ENCODE data around the gene ABCC5.
"Not testable (repeated sequence)": the region's sequence is repeated elsewhere in the genome, so short reads cannot be mapped to it uniquely, and the experiment has no call there.

Gene ABCC5

DNA sequence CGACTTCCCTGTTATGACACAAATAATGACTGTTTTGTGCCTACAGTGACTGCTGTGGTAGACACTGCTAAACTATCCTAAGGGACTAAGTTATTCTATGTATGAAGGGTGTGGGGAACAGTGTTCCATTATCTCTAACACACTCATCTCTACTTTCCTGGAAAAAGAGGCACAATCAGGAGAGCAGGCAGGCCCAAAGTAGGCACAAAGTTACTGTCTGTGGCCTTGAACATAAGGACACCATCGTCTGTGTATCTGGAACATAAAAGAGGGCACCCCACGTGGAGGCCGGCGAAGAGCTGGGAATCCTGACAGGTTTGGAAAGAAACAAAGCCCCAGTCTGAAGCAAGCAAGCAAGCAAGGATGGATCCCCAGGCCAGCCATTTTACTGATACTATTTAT is 1.5 kb downstream of the ABCC5 start:
- no peak for DNase-seq (ENCODE audit: low spot score)

DNA sequence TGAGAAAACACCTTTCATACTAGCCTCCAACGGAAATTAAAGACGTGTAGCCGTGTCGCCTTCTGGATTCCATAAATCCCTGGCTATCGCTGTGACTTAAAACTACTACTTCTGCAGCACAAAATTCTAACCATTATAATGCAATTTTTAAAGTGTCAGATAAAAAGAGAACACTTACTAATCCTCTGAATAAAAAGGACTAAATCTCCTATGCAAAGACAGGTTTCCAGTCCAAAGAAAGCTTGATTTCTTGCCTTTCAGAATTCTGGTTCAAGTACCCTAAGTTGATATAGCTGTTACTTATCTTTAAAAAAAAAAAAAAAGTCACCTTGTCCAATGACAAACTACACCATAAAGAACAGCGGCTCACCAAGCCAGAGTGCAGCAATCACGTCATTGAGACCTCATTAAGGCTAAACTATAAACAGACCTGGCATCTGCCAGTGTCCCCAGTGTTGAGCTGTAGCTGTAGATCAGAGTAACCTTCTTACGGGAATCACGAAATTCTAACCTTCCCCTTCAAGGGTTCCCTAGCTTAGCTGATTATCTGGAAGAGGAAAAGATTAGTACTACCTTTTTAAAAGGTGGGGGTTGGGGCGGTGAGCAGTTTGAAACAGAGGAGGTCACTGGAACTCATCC is 2.2 kb downstream of the ABCC5 start:
- no peak for DNase-seq (ENCODE audit: low spot score)

DNA sequence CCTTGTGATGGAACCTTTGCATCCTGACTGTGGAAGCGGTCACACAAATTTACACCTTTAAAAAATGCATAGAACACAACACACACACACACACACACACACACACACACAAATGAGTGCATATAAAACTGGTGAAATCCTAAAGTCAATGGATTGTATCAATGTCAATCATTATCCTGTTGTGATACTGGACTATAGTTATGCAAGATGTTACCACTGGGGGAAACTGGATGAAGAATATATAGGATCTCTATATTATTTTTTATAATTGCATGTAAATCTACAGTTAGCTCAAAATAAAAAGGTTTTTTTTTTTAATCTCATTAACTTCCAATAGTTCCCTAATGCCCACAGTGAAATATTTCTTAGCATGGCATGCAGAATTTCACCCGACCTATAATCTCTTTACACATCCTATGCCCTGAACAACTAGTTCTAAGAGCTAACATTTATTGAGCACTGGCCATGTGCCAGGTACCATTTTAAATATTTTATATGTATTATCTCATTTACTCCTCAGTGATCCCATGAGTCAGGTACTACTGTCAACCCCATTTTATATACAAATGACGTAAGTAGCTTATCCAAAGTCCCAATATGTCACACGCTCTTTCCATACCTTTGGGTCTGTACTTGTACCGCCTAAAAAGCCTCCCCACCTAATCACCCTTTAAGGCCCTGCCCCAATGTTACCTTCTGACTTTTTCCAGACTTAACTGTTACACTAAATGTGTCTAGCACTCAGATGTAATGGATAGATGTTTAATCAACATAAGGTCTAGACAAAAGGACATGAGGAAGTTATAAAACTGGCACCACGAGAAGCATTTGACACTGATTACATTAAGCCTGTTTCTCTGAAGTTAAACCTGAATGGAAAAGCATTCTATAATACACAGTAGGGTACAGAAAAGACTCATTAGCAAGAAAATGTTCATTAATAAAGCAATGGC is 5.5 kb downstream of the ABCC5 start:
- no peak for DNase-seq (ENCODE audit: low spot score)

DNA sequence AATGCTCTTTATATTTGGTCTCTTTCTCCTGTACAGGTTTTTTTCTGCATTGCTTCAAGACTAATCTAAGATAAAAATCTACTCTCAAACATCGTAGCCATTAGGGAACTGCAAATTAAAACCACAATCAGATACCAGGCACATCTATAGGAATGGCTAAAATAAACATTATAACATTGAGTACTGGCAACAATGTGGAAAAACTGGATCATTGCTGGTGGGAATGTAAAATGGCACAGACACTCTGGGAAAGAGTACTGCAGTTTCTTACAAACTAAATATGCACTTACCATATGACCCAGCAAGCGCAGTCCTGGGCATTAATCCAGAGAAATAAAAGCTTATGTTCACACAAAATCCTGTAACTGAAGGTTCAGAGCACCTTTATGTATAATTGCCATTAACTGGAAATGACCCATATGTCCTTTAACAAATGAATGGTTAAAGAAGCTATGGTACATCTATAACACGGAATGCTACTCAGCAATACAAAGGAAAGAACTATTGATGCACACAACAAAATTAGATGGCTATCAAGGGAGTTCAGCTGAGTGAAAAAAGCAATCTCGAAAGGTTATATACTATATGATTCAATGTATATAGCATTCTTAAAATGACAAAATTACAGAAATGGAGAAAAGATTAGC is 6.3 kb downstream of the ABCC5 start:
- DNase-seq (ENCODE audit: low spot score): no peak

DNA sequence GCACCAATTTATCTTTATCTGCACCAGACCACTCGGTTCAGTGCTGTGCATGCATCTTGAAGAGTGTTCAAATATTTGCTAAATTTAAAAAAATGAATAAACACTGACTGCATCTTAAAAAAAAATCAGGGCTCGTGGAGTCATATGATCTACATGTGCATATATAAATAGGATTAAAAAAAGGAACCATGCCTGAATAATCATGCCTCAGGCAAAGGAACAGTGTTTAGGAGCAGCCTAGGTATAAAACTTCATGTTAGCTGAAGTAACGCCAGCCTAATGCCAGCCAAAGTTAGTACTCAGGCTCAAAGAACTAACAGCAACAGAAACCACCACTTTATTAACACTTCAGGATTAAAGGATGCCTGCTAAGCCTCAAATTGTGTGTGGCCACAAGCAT is 9.5 kb downstream of the ABCC5 start:
- DNase-seq (ENCODE audit: low spot score): no peak

DNA sequence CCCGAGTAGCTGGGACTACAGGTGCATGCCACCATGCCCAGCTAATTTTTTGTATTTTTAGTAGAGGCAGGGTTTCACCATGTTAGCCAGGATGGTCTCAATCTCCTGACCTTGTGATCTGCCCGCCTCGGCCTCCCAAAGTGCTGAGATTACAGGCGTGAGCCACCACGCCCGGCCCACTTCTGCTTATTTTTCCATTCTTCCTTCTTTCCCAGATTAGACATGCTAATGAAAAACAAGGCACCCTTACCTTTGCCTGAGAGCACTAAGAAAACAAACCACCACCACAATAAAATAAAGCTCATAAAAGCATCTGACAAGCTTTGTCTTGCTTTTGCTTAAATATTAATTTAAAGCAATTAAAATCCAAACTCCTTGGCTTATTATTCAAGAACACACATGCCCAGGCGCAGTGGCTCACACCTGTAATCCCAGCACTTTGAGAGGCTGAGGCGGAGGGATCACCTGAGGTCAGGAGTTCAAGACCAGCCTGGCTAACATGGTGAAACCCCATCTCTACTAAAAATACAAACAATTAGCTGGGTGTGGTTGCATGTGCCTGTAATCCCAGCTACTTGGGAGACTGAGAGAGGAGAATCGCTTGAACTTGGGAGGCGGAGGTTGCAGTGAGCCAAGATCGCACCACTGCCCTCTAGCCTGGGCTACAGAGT is 10.4 kb downstream of the ABCC5 start:
- not testable (repeated sequence) for DNase-seq (ENCODE audit: low spot score)

DNA sequence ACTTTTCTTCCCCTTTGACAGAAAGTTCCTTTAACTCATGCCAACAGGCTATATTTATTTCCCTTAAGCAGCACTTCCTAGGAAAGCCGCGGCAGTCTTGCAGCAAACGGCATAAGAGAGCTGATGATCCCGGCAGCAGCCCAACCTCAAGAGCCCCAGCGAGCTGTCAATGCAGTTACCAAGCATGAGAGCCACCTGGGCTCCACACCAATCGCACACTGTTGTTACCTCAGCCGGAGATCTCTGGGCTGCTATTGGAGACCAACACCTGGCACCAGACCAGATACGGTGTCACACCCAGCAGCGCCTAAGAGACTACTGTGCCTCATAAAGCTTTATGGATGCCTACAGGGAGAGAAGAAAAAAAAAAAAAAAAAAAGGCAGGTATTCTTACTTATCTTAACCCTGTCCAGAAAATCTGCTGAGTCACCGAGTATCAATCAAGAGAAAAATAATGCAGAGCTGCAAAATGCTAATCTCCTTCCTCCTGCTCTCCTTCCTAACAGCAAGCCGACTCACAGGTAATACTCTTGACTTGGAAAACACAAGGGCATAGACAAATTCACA is 11.7 kb downstream of the ABCC5 start:
- DNase-seq (ENCODE audit: low spot score): peak; percentile 23

DNA sequence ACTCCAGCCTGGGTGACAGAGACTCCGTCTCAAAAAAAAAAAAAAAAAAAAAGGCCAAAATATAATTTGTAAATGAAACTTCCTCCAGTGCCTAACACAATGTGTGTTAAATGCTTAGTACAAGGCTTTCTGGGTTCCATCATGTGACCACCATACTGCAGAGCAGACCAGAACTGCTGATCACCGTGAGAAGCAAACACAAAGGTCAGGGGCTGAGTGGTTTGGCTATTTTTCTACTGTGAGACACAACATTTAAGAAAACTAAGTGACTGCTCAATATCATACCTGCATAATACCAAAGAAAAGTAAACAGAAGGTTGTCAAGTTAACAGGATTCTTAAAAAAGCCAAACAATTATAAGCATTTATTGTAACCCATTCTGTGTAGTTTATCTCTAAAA is 13.2 kb downstream of the ABCC5 start:
- DNase-seq (ENCODE audit: low spot score): no peak

DNA sequence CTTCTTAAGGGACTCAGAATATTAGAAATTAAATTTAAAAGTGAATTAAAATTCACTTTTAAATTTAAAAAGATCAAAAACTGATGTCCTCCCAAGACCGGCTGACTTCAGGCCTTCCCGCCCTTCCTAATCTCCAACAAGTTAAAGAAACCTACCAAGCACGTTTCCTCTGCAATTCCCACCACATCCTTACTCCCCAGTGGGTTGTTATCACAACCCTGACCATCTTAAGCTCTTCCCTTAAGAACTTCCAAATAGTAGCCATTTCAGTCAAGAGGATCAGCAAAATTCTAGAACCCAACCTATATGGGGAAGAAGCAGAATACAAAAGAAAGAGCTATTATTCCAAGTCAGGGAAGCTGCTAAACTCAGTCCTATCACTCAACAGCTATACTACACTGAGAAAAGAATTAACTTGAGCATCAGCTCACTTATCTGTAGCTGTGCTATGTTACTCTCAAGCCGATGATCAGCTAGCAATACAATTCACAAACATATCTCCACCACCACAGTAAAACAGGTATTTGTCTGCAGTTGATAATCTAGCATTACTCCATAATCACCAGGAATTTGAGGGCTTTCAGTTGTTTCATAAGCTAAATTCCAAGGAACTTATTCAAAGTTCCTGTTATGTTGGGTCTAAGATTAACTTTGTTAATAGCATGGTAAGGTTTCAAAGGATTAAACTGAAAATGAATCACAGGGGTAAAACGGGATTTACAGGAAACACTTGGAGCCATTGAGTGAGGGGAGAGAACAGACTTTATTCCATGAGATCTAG is 14.3 kb downstream of the ABCC5 start:
- DNase-seq (ENCODE audit: low spot score): no peak

DNA sequence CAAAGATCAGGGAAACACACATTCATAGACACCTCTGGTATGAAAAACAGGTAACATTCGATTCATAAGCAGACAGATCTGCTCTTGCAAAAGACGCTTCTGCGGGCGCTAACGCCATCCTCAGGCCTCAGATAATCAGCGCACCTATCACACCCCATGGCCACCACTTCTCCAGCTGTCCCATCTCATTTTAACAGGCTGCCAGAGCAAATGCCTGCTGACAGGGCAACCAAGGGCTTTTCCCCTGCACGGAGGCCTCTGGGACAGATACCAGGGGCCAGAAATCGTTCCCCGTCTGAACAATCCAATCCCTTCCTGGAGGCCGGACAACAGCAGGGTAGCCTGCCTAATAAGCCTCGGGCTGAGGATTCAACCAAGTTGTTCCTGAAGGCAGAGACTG is 15.2 kb downstream of the ABCC5 start:
- no peak for DNase-seq (ENCODE audit: low spot score)

DNA sequence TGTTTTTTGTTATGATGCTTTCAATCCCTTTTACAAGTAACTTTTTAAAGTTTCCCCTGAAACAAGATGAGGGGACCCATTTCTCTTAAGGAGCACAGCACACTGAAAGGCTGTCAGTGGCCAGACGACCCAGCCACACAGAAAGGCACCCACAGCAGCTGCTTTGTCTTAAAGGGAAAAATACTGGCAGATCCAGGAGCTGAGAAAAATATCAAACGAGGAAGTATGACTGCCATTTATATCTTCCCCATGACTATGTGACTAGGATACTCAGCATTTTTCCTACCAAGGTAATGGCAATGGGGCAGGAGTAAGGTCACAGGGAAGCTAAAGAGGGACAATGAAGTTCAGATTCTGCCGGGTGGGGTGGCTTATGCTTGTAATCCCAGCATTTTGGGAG is 15.9 kb downstream of the ABCC5 start:
- no peak for DNase-seq (ENCODE audit: low spot score)

DNA sequence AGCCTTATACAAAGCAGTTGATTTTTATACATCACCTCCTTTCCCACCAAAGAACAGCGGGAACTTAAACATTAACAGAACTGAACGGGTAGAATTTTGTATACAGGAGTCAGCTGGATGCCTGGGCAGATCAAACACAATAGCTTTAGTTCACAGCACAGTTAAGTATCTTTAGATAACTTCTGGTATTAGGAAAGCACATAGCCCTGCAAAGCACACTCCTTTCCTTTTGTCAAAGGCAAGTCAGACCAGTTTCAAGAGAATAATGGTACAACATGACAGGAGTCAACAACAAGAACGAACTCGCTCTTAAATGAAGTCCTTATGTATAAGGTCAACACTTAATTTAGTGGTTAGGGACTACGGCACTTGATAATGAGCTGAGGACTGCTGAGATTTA is 26.3 kb downstream of the ABCC5 start:
- no peak for DNase-seq (ENCODE audit: low spot score)

DNA sequence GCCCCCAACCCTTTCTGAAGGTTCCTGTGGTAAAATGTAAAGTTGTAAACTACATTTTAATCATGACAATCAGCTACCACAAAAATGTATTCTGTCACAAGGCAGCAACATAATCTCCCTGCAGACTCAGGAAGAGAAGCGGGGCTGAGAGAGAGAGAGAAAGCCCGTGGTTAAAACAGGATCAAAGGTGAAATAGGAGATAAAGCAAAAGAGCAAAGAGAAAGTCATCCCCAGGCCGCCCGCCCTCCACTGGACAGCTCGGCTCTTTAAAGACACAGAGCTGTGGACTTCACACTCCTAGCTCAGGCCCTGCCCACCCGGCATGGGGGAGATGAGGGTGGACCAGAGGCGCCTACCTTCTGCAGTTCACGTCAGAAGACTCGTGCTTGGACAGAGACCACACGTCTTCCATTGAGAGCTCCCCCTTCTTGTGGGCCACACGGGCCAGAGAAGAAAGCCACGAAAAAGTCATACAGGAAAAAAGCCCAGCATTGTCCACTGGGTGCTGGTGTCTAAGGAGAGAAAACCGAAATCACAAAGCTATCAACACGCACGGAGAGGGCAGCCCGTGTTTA is 29.4 kb downstream of the ABCC5 start:
- peak; percentile 36 for DNase-seq (ENCODE audit: low spot score)

DNA sequence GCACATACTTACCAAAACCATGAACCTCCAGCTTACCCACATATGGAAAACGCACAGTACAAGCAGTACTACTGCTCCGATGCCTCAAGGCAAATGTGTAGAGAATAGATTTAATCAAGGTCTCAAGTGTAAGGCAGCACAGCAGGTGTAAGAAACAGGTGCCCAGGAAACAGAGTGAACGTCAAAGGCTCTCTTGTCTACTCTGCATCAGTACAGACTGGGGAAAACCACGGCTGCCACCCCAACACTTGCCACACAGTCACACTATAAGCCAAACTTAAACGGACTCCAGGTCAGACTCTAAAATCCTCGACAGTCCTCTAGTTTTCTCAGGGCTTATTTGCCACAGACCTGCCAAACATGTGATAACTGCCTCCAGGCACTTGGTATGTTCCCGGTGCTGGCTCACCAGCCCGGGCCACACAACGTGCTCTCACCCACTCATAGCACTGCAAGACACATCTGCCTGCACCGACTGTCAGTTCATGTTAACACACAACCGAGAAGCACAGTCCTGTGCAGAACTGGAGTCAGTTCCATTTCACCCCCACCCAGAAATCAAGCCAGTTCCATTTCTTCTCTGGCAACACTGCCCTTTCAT is 30.6 kb downstream of the ABCC5 start:
- no peak for DNase-seq (ENCODE audit: low spot score)

DNA sequence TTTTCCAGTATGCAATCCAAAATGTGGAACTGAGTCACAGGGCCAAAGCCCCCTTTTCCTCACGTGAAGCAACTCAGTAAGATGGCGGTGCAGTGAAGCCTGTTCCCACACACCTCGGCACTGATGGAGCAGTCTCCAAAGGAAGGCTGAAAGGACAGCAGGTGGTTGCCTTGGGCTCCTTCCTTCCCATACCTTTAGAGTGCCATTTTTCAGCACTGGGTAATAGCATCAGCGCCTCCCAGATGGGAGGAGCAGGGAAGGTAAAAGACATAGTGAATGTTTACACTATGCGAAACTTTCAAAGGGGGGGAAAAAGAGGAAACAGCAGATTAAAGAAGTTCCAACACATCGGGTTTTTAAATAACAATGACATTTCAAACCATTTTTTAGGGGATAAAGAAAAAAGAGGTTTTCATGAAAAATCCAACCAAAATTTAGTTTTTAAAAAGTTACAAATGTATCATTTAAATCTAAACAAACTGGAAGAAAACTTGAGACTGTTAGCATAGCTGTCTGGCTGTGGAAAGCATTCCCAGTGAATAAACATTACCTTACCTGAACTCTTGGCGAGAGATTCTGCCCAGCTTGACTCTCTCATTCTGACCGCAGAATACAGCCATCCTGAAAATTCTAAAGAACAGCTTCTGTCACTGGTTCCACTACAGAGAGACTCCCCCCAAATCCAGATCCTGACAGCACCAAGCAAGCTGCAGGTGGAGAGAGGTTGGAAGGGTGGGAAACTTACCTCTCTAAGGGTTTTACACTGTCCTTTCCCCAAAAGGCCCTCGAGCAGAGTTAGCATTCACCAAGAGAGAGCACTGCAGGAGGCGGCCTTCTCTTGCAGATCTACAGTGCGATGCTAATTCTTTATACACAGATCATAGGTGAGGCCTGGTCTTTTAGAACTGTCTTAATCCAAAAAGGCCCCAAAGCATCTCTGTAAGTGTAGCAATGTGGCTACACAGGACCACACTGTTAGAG is 32.6 kb downstream of the ABCC5 start:
- no peak for DNase-seq (ENCODE audit: low spot score)

DNA sequence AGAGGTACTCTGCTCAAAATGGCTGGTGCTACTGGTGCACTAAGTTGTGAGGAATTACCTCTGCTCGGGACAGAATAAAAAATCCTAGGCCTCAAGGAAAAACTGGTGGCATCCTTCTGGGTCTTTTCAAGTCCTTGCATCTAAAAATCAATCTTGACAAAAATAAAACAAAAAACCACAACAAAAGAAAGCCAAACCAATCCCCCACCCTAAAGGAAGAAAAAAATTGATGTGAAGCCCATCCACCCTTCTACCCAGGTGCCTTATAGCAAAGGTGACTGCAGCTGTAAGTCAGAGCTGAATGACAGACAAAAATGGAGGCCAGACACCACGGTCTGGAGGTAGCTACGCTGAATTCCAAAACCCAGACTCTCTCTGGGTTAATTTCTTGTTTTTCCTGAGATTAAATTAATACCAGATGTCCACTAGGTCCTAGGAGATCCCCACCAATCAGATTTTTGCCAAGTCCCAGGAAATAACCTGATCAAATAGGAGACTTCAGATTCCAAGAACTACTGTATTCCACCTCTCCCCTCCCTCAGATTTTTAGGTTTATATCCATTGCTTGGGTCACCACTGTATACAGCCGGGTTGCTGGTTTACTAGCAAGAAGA is 33.5 kb downstream of the ABCC5 start:
- no peak for DNase-seq (ENCODE audit: low spot score)

DNA sequence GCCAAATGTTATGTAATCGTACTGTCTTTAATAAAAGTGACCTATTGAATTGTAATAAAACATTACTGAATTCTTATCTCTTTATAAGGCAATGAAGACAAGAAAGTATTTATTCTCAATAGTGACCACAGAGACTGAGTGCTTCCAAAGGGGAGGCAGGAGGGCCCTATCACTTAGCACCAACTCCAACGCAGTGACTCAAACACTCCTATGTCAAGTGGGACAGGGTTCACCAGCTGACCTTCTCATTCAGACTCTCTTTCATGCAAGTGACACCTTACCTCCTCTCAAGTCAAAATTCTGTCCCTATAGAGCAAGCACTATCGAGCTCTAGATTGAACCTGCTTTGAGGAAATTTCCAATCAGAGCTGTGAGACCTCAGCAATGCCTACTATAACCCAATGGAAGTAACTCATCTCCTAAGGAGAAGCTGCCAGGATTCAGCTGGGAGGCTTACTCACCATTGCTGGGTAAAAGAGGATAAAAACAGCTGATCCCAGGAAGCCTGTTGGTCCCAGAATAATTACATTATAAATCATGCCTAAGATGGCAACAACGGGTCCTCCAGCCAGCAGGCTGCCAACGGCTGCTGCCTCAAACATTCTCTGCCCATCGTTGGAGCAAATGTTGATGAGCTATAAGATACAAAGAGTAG is 35.6 kb downstream of the ABCC5 start:
- no peak for DNase-seq (ENCODE audit: low spot score)

DNA sequence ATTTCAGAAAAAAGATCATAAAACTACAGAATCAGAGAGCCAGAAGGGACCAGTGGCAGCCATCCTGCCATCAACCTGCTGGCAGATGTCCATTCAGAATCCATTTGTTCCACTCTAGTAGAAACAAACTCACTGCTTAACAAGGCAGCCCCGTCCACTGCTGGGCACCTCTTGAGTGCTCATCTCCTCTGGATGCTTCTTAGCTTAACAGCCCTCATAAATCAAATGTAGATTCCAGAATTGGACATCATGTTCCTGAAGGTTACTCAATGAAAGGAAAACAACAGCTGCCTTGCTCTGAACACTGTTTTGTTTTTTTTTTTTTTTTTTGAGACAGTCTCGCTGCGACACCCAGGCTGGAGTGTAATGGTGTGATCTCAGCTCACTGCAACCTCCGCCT is 37.3 kb downstream of the ABCC5 start:
- no peak for DNase-seq (ENCODE audit: low spot score)
